OCI-LY3 (cell line): ENCODE data around the gene UMAD1.

Experiments
- CTCF ChIP-seq: fragments of 200-600, 300-600 bp; sonication (generic); IDR thresholded peaks from 2 replicates; pipeline ENCODE4 v1.5.1; 2014; ENCODE audit warnings: antibody characterized with exemption, low read length, low read depth
- EZH2phosphoT487 ChIP-seq: fragments of 200-600 bp; shearing (Covaris generic); IDR thresholded peaks from 2 replicates; pipeline ENCODE4 v1.6.1; 2018; ENCODE audit warnings: antibody characterized with exemption, mixed run types, low read depth

- TF ChIP-seq CTCF (no peak), EZH2phosphoT487 (no peak)
Observed at GRCh38 chr7:7918736-7919448, 278.3 kb downstream of the UMAD1 start.
